WTC11 (cell line): ENCODE measurements around the gene DCBLD2. TPM values are rescaled to one million over a fixed set of nuclear protein-coding genes. Genes with fewer than 3 reads are reported as not detected.

Experiments used
- ATAC-seq: fragments of 200-7000 bp; cut with Tn5 transposase; 2 replicates; pipeline ENCODE4 v1.10.0; 2021; ENCODE audit warnings: mild to moderate bottlenecking, moderate library complexity
- CTCF ChIA-PET: fragments of 300-600 bp; sonication (Branson Sonifier 250); formaldehyde crosslinking; loops from one replicate; lab custom pipeline; 2021; ENCODE audit warnings: antibody characterized with exemption; lab: Charles Lee
- POLR2A ChIA-PET: fragments of 350-600 bp; sonication (Branson Sonifier 250); formaldehyde crosslinking; loops from one replicate; lab custom pipeline; 2021; ENCODE audit warnings: antibody characterized with exemption; lab: Charles Lee
- DNase-seq: peaks from one replicate; pipeline ENCODE4 v3.0.0; 2021; ENCODE audit warnings: low spot score
- H3K27ac Mint-ChIP-seq: 2 replicates; pipeline ENCODE4 v1.8.0; 2021; ENCODE audit warnings: mixed read lengths
- H3K27me3 Mint-ChIP-seq: 2 replicates; pipeline ENCODE4 v1.8.0; 2021; ENCODE audit warnings: low read depth, mild to moderate bottlenecking, moderate library complexity, mixed read lengths
- H3K36me3 Mint-ChIP-seq: 2 replicates; pipeline ENCODE4 v1.8.0; 2021; ENCODE audit warnings: mixed read lengths
- H3K4me1 Mint-ChIP-seq: 2 replicates; pipeline ENCODE4 v1.8.0; 2022; ENCODE audit warnings: mixed read lengths
- H3K4me3 Mint-ChIP-seq: 2 replicates; pipeline ENCODE4 v1.8.0; 2021; ENCODE audit warnings: mild to moderate bottlenecking, moderate library complexity, mixed read lengths
- H3K9me3 Mint-ChIP-seq: 2 replicates; pipeline ENCODE4 v1.8.0; 2021; ENCODE audit warnings: mixed read lengths
- ATF1 ChIP-seq: sonication (generic); formaldehyde crosslinking; IDR thresholded peaks from 2 replicates; pipeline ENCODE4 v1.8.1; 2023; ENCODE audit warnings: mild to moderate bottlenecking, moderate library complexity, missing genetic modification reagents
- CBFB ChIP-seq: sonication (generic); formaldehyde crosslinking; IDR thresholded peaks from 2 replicates; pipeline ENCODE4 v1.8.1; 2022; ENCODE audit warnings: mild to moderate bottlenecking, low read depth, missing genetic modification reagents
- CTCF ChIP-seq: fragments of 200-600 bp; IDR thresholded peaks from 2 replicates; pipeline ENCODE4 v1.8.0; 2022; ENCODE audit warnings: antibody characterized with exemption
- FOXK1 ChIP-seq: sonication (generic); formaldehyde crosslinking; IDR thresholded peaks from 2 replicates; pipeline ENCODE4 v1.8.0; 2022; ENCODE audit warnings: mild to moderate bottlenecking, moderate library complexity, missing genetic modification reagents
- FOXP1 ChIP-seq: sonication (generic); formaldehyde crosslinking; IDR thresholded peaks from 2 replicates; pipeline ENCODE4 v1.8.0; 2022; ENCODE audit warnings: missing genetic modification reagents, mild to moderate bottlenecking, moderate library complexity, borderline replicate concordance
- KAT7 ChIP-seq: sonication (generic); formaldehyde crosslinking; IDR thresholded peaks from 2 replicates; pipeline ENCODE4 v1.8.1; 2023; ENCODE audit warnings: missing genetic modification reagents, mild to moderate bottlenecking, borderline replicate concordance
- NR3C1 ChIP-seq: sonication (generic); formaldehyde crosslinking; conservative IDR thresholded peaks from 2 replicates; pipeline ENCODE4 v1.8.1; 2023; ENCODE audit warnings: low read depth, mild to moderate bottlenecking, missing genetic modification reagents
- PRDM15 ChIP-seq: sonication (generic); formaldehyde crosslinking; IDR thresholded peaks from 2 replicates; pipeline ENCODE4 v1.8.0; 2022; ENCODE audit warnings: missing genetic modification reagents
- PRRX2 ChIP-seq: fragments of 250-450 bp; sonication (Bioruptor Pico); IDR thresholded peaks from 2 replicates; pipeline ENCODE4 v1.8.0; 2021; ENCODE audit warnings: mild to moderate bottlenecking
- USF2 ChIP-seq: sonication (generic); formaldehyde crosslinking; IDR thresholded peaks from 2 replicates; pipeline ENCODE4 v1.8.1; 2023; ENCODE audit warnings: mild to moderate bottlenecking, missing genetic modification reagents, moderate library complexity
- ZBTB21 ChIP-seq: sonication (generic); formaldehyde crosslinking; IDR thresholded peaks from 2 replicates; pipeline ENCODE4 v1.8.1; 2023; ENCODE audit warnings: mild to moderate bottlenecking, missing genetic modification reagents, borderline replicate concordance
- ZNF121 ChIP-seq: sonication (generic); formaldehyde crosslinking; IDR thresholded peaks from 2 replicates; pipeline ENCODE4 v1.8.0; 2023; ENCODE audit warnings: missing genetic modification reagents
- ZNF219 ChIP-seq: sonication (generic); formaldehyde crosslinking; IDR thresholded peaks from 2 replicates; pipeline ENCODE4 v1.8.0; 2023; ENCODE audit warnings: missing genetic modification reagents, mild to moderate bottlenecking, borderline replicate concordance
- ZNF396 ChIP-seq: fragments of 250-450 bp; sonication (Bioruptor Pico); IDR thresholded peaks from 2 replicates; pipeline ENCODE4 v1.8.0; 2021; ENCODE audit warnings: mild to moderate bottlenecking, moderate library complexity, borderline replicate concordance
- total RNA-seq: library from RNA; stranded (reverse); gene quantifications from 3 replicates; pipeline ENCODE4 v1.2.3, GENCODE V29; 2021

The DCBLD2 gene
- total RNA-seq, 1 experiment from 2014 or later = 47.9 TPM

GRCh38 chr3:98805571-98805970 is 95.9 kb downstream of the DCBLD2 start:
- ATAC-seq = no peak
- Mint-ChIP-seq H3K4me1 (no peaks in the 10 kb centered on the region), H3K9me3 (peaks cover 9% of the 10 kb centered on the region; the same call in 1 of the 2 replicates), H3K36me3 (peaks cover 77% of the 10 kb centered on the region), H3K27ac (no peak overlapping the region), H3K4me3 (no peak overlapping the region), H3K27me3 (no peaks in the 10 kb centered on the region)
- TF ChIP-seq FOXP1 (CRISPR knock-in tag) (no peak), ZBTB21 (CRISPR knock-in tag) (no peak), FOXK1 (CRISPR knock-in tag) (no peak), USF2 (CRISPR knock-in tag) (no peak), ZNF219 (CRISPR knock-in tag) (no peak), NR3C1 (CRISPR knock-in tag) (no peak), ATF1 (CRISPR knock-in tag) (no peak), PRDM15 (CRISPR knock-in tag) (no peak), KAT7 (no peak), ZNF121 (CRISPR knock-in tag) (no peak), ZNF396 (no peak), CBFB (no peak)
- DNase-seq = no peak
- ChIA-PET CTCF (interaction anchor here (1.6 to 1.7 kb wide), 2 partner anchors 12 to 204 kb away, joined by 5 to 6 read pairs; no protein-coding TSS in a partner anchor), POLR2A (no interaction called here)

GRCh38 chr3:98801043-98801747 is 100.3 kb downstream of the DCBLD2 start:
- H3K9me3 Mint-ChIP-seq = peaks cover 9% of the 10 kb centered on the region; the same call in 1 of the 2 replicates
- peak; percentile 93 for ATAC-seq
- TF ChIP-seq CTCF = no peak
- no peak for TF ChIP-seq ZNF219 (CRISPR knock-in tag)
- CTCF ChIA-PET = no interaction called here
- H3K27me3 Mint-ChIP-seq = no peaks in the 10 kb centered on the region
- peak; percentile 27 for DNase-seq
- no peak overlapping the region for H3K27ac Mint-ChIP-seq
- no peaks in the 10 kb centered on the region for H3K4me1 Mint-ChIP-seq
- H3K4me3 Mint-ChIP-seq = no peak overlapping the region
- H3K36me3 Mint-ChIP-seq = peaks cover 57% of the 10 kb centered on the region
- POLR2A ChIA-PET = no interaction called here

GRCh38 chr3:98800401-98800800 is 101.1 kb downstream of the DCBLD2 start:
- TF ChIP-seq PRRX2 (CRISPR knock-in tag) = no peak
- Mint-ChIP-seq H3K4me1 (no peaks in the 10 kb centered on the region), H3K27me3 (no peaks in the 10 kb centered on the region), H3K9me3 (peaks cover 9% of the 10 kb centered on the region; the same call in 1 of the 2 replicates), H3K36me3 (peaks cover 50% of the 10 kb centered on the region), H3K4me3 (no peak overlapping the region), H3K27ac (no peak overlapping the region)
- ATAC-seq (no peak), DNase-seq (no peak)
- POLR2A ChIA-PET = no interaction called here
- CTCF ChIA-PET = no interaction called here
